OCI-M1 (cell line): ENCODE results near the gene ANO3.
A peak's percentile ranks its signal among the peaks of the same experiment; 100 is the strongest.

ENCODE experiments used
- DNase-seq: peaks from one replicate; lab custom pipeline; 2025; lab: John Stamatoyannopoulos, UW

ANO3 gene

DNA sequence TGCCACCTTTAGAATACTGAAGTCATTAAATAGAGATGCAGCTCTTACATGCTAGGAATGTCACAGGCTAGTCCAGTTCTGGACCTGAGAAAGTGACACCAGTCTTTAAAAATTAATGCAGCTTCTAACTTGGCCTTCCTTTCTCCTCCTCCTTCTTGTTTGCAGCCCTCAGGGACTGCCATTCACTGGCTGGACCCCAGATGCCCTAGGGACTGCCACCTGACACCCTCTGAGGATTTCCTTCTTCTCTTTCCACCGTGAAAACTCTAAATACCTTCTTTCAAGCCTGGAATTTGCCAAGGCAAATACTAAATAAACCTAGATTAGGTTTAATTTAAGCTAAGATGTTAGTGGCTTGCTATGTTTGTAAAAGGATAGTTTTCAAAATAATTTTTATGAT, 161.7 kb downstream of the ANO3 start:
- no peak for DNase-seq

DNA sequence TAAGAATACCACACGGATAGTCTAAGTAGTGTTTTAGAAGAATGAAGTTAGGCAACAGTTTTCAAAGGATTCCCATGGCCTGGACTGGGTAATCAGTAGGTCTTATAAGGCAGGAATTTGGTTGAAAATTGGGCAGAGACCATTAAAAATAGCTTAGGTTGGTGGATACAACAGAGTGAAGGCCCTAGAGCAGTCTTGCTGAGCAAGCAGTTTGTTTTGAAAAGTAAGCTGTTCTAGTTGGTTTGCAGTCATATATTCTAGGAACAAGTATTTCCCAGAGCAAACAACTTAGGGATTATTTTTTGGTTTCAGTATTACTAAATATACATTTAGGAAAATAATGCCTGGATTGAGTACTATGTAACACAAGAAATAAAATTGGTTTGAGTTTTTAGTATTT, 175.3 kb downstream of the ANO3 start:
- DNase-seq: no peak

DNA sequence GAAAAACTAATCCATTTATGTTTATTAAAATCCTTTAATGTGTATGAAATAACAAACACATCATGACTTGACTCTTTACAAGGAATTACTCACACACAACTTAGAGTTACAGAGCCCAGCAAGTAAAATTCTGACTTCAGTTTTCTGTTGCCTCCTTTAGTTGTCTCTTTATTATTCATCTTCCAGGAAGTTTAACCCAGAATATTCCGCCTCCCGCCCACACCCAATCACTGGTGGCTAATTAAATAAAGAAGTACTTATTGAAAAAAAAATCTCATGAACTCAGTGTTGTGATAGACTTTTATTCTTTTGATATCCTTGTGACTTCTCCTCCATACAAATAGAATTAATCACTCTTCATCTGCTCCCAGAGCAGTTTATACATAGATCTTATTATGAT, 178.2 kb downstream of the ANO3 start:
- DNase-seq: no peak

DNA sequence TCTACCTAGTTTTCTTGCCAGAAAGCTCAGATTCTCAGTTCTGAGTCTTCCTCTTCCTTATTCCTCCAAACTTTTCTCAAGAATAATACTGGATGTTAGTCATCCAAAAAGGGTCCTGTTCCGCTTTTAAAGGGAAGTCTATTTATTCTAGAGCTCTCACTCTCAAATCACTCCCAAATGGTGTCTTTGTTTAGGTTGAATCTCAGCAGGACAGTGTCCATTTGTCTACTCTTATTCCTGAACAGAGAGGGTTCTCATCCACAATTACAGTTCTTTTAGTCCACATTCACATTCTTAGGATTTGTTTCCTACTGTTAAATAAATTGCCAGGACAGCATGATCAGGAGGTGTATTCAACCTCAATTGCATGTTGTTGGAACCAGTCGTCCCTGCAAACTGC, 178.8 kb downstream of the ANO3 start:
- no peak for DNase-seq

DNA sequence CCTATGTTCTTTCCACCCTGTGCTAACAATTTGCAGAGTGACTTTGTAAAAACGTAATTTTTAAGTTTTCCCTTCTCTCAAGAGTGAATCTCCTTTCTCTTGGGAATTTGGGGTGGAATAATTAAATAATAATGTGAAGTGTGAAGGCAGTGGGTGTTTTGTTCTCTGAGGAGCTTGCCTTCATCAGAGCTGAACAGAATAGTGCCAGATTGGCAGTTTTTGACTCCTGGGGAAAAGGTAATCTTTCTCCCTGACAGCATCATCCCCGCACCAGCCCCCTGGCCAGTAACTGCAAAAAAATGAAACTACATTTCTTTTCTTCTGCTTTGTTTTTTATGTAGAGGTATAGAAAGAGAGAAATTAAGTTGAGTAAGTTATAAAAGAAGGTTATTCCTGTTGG, 180.3 kb downstream of the ANO3 start:
- no peak for DNase-seq

DNA sequence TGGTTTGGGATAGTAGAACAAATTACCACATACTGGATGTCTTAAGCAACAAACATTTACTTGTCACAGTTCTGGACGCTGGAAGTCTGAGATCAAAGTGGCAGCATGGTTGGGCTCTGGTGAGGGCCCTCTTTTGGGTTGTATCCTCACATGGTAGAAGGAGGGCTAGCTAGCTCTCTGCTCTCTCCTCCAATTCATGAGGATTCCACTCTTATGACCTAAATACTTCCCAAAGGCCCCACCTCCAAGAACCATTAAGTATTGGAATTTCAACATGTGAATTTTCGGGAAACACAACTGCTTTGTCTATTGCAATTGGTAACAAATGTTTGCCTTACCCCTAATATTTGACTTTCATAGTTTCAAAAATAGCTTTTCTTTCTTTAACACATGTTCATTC, 187.5 kb downstream of the ANO3 start:
- no peak for DNase-seq

DNA sequence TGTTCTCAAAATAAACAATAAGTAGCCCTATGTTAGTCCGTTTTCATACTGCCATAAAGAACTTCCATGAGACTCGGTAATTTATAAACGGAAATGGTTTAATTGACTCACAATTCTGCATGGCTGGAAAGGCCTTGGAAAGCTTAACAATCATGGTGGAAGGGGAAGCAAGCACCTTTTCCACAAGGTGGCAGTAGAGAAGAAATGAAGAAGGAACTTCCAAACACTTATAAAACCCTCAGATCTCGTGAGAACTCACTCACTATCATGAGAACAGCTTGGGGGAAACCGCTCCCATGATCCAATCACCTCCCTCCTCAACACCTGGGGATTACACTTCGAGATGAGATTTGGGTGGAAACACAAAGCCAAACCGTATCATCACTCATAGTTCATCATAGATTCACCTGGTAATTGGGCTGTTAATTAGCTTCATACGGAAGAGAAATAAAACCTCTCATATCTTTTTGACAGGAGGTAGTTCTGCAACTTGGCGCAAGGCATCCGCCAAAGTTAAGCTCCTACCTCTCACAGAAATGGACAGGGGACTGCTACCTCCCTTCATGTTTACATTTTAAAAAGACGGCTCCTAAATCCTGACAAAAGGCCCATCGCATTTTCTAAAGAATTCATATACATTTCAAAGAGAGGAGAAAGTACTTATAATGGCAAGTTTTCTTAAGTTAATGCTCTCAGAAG, 191.1 kb downstream of the ANO3 start:
- peak; percentile 67 for DNase-seq

DNA sequence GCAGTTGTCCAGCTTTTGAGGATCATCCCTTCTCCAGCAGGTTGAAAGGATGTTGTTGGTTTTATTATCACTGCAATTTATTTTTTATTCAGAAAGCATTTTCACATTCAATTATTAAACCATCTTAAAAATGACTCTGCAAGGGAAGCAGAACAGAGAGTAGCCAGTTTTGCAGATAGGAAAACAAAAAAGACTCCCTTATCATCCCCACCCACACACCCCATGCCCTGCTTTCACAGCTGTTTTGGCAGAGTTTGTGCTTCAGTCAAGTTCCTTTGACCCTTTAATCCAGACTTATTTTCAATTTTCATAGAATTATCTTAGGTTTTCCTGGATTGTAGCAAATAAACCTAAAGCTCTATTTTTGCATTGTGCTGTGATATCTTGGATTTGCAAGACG, 195.8 kb downstream of the ANO3 start:
- DNase-seq: peak; percentile 55

DNA sequence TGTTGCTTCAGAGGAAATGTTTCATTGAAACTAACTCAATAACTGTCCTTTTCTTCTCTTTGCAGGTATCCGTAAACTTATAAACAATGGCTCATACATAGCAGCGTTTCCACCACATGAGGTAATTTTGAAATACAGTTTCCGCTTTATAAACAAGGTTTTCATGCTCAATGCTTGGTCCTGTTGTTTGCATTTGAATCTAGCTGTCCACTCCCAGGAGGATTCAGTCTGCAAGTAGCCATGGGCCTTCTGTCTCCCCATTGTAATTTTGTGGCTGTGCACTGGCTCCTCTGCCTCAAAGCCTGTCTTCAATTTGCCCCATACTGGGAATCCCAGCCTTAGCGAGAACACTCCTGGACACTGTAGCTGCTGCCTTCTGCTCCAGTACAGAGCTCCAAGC, 205.4 kb downstream of the ANO3 start:
- no peak for DNase-seq

DNA sequence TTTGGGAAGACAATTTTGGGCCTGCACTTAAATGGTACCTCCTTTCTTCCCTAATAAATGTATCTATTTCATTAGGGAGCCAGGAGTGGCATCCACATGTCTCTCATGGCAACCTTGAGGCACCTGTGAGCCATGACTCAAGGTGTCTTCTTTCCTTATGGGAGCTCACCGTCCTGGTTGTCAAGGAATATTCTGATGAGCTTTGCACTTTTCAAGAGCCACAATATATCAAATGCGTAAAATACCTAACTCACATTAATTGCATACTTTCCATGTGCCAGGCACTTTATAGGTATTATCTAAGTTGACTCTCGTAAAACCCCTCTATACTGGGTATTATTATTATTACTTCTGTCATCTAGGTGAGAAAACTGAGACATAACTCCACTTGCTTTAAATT, 207.6 kb downstream of the ANO3 start:
- no peak for DNase-seq

DNA sequence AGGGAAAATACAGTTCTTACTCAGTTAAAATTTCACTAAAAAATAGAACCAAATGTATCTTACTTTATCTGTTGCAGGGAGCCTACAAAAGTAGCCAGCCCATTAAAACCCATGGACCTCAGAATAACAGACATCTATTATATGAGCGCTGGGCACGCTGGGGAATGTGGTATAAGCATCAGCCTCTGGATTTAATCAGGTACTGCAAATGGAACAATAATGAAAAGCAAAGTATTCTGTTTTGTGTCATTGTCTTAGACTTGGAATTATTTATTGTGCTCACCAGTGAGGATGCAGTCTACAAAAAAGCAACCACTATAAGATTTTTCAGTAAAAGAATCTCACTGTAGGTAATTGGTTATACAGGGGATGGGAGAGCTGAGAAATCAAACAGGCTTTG, 209.9 kb downstream of the ANO3 start:
- no peak for DNase-seq

DNA sequence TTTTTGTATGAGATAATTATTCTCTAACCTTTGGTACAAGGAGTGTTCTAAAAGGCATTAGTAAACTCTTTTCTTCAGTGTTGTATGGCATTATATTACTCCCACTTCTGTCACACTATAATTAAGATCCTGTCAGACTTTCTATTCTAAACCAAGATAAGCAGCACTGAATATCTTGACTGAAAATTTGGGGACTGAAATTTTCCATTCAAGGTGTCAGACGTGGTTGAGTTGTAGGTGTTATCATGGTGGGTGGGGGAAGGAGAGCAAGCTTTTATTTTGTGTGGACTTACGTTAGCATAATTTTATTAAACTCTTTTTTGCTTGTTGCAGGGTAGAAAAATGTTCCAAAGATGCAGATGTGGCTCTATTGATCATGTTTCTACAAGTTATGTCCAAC, 217.2 kb downstream of the ANO3 start:
- no peak for DNase-seq

DNA sequence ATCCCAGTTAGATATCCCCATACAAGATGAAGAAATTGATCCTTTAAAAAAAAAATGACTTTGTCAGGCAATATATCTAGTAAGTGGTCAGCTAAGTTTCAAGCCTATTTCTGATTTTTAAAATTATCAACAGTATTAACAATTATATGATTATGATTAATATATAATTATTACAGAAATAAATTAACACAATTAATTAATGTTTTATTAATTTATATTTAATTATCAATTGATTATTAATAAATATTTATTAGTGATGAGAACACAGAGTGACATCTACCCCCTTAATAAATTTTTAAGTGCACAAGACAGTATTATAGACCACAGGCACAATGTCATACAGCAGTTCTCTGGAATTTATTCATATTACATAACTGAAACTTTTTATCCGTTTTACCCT, 218.1 kb downstream of the ANO3 start:
- no peak for DNase-seq

DNA sequence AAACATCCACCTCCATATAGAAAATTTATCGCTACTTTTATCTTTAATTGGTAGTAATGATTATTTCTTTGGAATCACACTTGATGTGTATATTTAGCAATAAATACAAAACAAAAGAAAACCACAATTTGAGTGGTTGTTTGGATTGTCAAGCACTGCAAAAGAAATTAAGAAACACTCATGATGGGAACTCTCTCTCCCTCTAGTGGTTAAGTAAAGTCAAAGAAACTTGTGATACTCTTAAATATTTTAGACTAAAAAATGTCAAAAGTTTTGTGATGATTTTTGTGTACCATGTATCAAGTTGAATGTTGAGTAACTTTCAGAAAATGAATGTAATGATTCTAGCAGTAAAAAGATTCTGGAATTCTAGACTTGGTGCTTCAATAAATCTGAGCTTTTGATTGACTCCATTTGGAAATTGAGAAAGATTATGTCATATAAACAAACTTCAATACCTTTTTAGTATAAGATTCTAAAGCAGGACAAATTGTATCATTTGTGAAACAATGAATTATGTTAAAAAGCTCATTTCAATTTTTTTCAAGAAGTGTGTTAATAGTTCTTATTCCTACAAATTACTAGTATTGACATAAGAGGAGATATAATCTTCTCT, 219.4 kb downstream of the ANO3 start:
- DNase-seq: peak; percentile 32

DNA sequence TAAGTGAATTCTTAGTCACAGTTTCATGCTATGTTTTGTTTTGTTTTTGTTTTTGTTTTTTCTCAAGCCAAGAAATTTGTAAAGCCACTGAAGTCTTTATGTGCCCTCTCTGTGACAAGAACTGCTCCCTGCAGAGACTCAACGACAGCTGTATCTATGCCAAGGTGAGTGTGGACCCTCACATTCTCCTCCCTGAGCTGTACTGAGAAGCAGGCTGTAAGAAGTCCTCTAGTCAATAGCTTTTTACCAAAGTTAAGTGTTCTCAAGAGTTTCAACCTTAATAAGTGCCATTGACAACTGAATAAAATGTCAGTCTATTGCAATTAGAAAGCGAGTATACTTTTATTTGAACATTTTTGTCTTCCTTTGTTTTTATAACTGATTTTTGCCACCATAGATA, 221.3 kb downstream of the ANO3 start:
- no peak for DNase-seq

DNA sequence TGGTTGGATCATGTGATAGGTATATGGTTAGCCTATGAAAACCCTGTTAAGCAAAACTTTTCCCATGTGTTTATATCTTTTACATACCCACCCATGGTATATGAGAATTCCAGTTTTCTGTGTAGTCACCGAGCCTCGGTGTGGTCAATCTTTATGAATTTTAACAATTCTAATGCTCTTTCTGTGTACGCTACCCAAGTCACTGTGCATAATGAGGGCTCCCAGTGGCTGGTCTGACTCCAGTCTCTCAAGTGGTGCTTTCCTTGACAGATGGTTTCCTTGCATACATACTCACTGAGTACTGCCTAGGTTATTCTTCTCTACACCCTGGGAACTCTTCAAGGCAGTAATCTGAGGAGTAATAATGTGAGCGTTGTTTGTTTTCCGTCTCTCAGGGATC, 222.5 kb downstream of the ANO3 start:
- no peak for DNase-seq

DNA sequence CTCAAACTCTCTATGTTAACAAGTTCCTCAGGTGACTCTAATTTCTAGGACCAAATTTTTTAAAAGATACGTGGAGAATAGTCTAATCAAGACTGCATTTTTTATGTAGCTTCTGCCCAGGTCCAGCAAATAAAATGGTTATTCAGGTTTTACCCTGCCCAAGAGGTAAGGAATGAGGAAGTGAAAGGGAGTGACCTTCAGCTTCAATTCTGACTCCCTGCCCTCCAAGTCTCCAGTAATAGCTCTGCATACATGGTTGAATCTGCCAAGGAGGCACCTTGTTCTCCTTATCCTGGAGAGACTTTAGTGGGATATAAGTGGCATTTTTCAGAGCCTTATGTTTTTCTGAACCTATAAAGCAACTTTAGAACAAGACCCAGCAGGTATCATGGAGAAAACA, 224.7 kb downstream of the ANO3 start:
- DNase-seq: no peak

DNA sequence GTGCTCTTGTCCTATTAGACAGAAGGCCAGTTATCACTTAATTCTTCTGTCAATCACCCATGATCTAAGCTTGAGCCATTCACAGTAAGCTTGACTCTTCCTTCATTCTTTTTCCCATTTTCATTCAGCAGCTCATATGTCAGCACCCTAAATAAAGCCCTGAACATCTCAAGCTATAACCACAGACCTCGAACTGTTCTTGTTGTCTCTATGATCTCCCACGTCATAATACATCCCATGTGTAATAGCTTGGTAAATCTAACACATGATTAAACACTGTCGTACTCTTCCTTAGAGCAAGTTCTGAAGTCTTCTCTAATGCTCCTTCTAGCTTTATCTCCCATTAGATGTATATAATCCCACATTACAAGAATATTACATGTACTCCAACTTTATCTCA, 225.7 kb downstream of the ANO3 start:
- DNase-seq: no peak

DNA sequence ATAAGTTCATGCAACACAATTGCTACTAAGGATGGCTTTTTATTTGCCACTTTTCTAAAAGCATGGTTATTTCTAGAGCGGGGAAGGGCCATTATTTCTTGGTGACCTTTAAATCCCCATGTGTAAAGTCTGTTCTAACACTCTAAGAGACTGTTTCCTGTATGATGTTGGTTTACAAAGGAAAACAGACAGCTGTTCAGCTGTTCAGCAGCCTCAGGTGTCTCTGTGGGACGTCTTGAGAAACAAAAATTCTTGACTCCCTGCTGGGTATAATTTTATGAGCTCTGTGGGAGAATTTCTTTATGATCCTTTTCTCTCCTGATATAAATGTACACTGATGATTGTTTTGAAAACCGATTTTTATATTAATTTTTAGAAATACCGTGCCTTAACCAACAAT, 226.3 kb downstream of the ANO3 start:
- DNase-seq: no peak

DNA sequence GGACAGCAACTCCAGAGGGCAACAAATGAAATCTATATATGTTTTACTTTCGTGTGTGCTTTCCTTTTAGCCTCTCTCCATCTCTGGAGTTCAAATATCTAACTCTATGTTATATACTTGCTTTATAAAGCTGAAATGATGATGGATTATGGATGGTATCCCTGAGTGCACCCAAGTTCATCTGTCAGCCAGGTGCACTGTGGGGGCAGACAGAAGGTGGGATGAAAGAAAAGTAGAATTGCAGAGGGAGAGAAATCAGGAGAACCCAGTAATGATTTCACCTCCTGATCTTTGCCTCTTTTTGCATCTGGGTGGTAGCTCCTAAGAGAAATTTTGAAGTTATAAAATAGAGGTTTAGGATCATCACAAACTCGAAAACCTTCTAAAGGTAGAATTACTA, 237.7 kb downstream of the ANO3 start:
- no peak for DNase-seq

DNA sequence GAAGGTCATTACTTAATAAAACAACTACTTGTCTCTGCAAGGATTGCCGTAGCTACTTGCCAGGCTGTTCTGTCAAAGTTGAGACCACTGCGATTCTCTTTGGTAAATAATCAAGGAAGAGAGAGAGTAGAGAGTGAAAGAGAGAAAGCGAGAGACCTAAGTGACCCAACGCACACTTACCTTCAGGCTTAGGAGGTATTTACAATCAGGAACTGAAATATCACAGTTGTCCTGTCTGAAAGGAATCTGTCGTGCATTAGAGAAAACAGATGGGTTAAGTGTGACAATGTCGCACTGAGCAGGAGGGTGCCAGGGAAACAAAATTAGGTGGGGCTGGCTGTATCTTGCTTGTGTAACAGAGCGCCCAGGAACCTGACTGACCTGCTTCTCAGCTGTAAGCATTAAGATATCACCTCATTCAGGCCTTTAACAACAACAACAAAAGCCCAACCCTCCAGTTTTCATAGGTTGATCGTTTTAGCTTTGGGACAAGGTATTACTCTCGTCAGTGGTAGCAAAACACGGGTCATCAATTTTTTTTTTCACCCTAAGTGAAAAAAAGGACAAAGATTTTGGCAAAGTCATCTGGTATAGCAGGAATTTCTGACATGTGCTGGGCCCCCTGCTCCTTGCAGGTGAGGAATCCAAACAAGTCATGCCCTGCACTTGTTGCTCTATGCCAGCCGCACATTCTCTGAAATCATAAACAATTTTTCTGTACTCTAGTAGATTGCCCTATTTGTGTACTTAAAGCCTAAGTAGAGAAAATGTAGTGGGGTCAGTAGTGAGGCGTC, 240.1 kb downstream of the ANO3 start, which contains the start of gene MUC15:
Gene MUC15 (minus strand): TSS at position 403 of the 794 bp plus-strand sequence. CDS start 5,169 bp downstream, outside the sequence.
- DNase-seq: no peak

DNA sequence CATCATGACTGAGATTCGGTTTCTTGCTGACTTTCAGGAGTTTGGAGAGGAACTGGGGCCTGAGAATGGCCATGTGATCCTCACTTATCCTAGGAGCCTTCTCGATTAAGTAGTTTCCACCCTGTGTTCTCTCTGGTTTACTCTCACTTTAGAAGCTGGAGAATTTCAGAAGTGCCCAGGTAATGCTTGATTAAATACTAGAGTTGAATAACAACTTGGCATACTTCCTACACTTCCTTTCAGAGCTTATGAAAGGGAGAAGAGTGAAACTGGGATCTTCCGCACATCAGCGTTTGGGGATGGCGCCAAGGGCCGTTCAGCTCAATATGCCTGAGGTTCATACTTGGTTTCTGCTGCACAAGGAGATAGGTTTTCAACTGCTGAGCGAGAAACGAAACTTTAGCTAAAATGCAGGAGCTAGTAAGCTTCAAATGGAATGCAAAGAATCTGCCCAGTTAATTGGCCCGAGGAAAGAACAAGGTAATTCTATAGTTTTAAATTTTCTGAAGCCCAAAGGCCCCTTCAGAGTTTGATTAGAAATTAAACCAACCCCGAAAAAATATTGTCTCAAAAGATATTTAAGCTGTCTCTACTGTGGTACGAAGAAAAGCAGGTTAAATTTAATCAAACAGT, 241.0 kb downstream of the ANO3 start:
- DNase-seq: no peak

DNA sequence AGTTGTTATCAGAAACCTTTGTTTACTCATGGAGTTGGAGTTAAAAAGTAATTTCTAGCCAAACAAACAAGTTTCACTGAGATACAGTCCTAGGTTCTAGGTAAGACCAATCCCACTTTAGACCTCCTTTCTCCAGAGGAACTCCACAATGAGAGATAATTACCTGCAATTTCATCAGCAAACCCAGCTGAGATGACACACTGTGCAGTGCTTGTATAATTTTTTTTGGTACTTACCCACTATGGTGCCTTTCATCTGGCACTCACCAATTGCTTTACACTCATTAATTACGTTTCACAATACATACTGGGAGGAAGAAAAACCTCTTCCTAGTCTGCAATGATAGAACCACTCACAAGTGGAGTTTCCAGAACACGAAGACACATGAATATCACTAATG, 242.0 kb downstream of the ANO3 start:
- no peak for DNase-seq
